GM12872 (cell line): ENCODE measurements around the gene TCF19.

ENCODE experiments used
- TF ChIP-seq, protein P1 (sequence below): IDR thresholded peaks from 3 replicates; pipeline ENCODE4 v1.5.1; 2011; ENCODE audit warnings: low read depth, mild to moderate bottlenecking, low read length, moderate library complexity; ENCODE audit not compliant: insufficient read depth

Gene TCF19, protein sequence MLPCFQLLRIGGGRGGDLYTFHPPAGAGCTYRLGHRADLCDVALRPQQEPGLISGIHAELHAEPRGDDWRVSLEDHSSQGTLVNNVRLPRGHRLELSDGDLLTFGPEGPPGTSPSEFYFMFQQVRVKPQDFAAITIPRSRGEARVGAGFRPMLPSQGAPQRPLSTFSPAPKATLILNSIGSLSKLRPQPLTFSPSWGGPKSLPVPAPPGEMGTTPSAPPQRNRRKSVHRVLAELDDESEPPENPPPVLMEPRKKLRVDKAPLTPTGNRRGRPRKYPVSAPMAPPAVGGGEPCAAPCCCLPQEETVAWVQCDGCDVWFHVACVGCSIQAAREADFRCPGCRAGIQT

GRCh38 chr6:31158140-31158862, at the start of gene TCF19:
Gene TCF19, plus strand, starts transcription at chr6:31158589. Its CDS starts 881 bp downstream, at chr6:31159470.
- TF ChIP-seq, protein P1, sequence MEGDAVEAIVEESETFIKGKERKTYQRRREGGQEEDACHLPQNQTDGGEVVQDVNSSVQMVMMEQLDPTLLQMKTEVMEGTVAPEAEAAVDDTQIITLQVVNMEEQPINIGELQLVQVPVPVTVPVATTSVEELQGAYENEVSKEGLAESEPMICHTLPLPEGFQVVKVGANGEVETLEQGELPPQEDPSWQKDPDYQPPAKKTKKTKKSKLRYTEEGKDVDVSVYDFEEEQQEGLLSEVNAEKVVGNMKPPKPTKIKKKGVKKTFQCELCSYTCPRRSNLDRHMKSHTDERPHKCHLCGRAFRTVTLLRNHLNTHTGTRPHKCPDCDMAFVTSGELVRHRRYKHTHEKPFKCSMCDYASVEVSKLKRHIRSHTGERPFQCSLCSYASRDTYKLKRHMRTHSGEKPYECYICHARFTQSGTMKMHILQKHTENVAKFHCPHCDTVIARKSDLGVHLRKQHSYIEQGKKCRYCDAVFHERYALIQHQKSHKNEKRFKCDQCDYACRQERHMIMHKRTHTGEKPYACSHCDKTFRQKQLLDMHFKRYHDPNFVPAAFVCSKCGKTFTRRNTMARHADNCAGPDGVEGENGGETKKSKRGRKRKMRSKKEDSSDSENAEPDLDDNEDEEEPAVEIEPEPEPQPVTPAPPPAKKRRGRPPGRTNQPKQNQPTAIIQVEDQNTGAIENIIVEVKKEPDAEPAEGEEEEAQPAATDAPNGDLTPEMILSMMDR, result no peak

GRCh38 chr6:31110825-31111582, 47.4 kb upstream of the TCF19 start:
- TF ChIP-seq, protein P1, result no peak

GRCh38 chr6:31111712-31112111, 46.7 kb upstream of the TCF19 start:
- TF ChIP-seq, protein P1, result no peak

DNA sequence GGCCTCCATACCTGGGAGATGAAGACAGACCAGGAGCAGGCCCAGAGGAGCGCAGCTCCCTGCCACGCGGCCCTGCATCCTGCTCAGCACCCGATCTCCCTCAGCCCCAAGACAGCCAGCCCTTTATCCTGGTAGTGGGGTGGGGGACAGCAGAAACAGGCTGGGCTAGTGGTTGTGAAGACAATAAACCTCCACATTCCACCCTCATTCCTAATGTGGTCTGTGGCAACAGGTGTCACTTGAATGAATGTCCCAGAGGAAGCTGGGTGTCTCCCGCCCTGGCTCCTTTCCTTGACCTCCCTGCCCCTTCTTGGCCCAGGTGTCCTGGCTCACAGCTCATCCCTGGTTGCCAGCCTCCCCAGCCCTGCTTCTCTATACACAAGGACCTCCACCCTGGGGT, 45.9 kb upstream of the TCF19 start, which contains the start of gene C6orf15:
Gene C6orf15 (minus strand): TSS at position 98 of the 400 bp plus-strand sequence. CDS start 20 bp downstream, at position 78.
- TF ChIP-seq, protein P1, result no peak

- TF ChIP-seq, protein P1, result no peak
Measured at GRCh38 chr6:31113861-31114540, 44.4 kb upstream of the TCF19 start.

- TF ChIP-seq, protein P1, result no peak
Measured at GRCh38 chr6:31114541-31114878, 43.9 kb upstream of the TCF19 start, which contains the start of gene PSORS1C1. Gene PSORS1C1, plus strand, starts transcription at chr6:31114800. Its CDS starts 14,833 bp downstream, at chr6:31129633.
